NCI-H1694 treated with DMSO at 0.1 percent for 48 hours (cell line): ENCODE data around the gene GHRL.
"Not testable (repeated sequence)": the region's sequence is repeated elsewhere in the genome, so short reads cannot be mapped to it uniquely, and the experiment has no call there.

Experiments used
- DNase-seq: peaks from one replicate; lab custom pipeline; 2025; lab: John Stamatoyannopoulos, UW

GHRL gene

DNA sequence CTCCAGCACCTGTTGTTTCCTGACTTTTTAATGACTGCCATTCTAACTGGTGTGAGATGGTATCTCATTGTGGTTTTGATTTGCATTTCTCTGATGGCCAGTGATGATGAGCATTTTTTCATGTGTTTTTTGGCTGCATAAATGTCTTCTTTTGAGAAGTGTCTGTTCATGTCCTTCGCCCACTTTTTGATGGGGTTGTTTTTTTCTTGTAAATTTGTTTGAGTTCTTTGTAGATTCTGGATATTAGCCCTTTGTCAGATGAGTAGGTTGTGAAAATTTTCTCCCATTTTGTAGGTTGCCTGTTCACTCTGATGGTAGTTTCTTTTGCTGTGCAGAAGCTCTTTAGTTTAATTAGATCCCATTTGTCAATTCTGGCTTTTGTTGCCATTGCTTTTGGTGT, 5.3 kb upstream of the GHRL start:
- not testable (repeated sequence) for DNase-seq

DNA sequence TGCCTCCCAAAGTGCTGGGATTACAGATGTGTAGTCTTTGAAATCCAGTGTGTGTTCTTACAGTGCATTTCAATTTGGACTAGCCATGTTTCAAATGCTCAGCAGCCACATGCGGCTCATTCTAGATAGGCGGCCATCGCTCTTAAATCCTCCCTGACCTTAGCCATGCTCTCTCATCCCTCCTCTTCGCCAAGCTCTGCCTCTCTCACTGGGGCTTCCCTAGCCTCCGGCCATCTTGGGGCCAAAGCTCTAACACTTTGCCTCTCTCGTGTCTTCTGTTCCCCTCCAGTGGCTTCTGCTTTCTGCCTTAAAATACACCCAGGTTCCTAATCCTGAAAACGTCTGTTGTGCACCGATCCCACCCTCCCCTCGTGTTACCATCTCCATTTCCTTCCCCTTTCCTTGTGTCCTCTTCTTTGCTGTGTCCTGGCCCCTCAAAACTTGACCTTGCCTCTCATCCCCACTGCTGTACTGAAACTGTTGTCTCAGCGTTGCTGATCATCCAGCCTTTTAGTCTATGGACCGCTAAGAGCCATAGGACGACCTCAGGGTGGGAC, 1.4 kb upstream of the GHRL start:
- DNase-seq: no peak

DNA sequence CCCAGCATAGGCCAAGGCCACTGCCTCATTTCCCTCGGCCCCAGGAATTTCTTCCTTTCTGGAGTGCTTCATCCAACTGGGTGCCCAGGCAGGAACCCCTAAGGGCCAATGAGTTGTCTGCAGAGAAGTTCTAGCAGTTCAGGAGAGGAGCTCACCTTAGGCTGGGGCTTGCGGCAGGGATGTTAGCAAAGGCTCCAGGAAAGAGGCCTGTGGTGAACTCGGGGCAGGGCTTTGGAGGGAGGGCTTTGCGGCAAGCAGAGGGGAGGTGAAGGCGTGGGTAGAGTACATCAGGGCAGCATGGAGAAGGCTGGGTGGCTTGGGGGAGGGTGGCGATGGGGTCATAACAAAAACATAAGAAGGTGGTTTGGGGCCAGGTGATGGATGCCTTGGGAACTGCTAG, 1.1 kb downstream of the GHRL start:
- no peak for DNase-seq

DNA sequence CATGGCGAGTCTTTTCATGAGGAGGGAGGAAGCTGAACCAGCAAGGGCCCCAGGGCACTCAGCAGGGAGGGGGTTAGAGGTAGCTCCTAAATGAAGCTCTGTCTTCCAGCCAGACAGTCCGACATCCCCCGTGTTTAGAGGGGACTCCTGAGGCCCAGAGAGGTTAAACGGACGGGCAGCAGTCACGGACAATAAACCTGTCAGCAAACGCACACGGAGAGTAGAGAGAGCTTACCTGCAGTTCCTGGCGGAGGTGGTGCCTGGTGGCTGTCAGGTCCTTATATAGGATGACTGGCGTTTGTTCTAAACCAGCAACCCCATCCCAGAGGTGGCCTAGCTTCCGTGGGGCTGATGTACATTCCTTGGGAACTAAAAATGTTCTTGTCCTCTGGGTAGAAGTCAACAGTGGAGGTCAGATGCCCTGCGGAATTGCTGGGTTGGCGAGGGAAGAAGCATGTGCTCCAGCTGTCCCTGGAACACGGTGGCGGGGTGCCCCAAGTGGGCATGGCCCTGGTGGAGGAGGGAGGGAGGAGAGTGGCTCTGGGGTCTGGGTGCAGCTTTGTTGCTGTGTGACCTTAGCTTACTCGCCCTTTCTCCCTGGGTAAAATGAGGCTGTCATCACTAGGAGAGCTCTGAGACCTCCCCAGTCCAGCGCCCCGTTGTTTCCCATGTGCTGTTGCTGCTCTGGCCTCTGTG, 2.1 kb downstream of the GHRL start:
- no peak for DNase-seq

DNA sequence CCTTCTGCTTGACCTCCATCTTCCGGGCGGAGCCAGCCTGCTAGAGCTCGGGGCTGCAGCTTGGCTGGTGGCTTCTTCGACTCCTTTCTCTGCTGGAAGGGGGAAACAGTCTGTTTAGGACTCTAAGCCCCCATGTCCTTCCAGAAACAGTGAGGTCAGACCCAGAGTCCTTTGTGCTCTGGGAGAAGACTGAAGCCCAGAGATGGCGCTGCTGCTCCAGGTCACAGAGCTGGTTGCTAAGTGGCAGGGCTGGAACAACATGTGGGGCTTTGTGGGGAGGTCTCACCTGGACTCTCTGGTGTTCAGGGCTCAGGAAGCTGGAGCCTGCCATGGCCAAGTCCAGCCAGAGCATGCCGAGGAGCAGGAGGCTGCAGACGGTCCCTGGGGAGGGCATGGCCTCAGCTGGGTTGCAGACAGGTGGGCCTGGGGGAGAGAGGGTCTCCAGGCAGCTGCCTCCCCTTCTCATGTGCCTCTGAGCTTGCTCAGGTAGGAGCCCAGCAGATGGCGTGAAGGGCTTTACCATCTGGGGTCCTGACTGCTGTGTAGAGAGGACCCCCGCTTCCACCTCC, 2.9 kb downstream of the GHRL start:
- no peak for DNase-seq

DNA sequence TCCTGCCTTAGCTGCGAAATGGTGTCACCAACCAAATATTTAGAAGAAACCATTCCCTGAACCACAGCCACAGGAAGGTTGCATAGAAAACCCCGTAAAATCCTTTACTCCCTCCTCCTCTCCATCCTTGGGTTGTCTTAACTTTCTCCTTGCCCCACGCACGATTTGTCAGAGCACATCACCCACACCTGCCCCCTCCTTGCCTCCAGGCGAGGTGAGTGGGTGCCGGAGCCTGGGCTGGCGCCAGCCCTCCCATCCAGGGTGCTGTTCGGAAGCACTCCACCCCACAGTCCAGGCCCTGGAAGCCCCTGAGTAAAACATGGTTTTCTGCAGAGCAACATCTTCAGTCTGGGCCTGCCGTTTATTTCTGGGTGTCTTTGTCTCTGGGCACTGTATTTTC, 3.7 kb downstream of the GHRL start:
- no peak for DNase-seq

DNA sequence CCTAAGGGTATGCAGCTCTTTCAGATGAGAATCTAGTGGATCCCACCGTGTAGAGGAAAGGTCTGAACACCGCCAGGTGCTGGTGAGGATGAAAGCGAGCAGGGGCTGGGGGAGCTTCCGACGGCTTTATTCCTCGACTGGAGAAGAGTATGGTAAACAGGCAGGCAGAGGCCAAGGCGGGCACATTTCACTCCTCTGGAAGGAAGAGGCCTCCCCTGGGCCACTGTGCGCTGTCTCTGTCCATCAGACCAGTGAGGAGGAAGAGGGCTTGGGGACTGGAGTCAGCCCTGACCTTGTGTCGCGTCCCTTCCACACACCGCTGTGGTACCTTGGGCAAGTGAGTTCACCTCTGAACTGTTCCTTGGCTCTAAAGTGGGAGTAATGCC, 4.2 kb downstream of the GHRL start:
- DNase-seq: no peak

DNA sequence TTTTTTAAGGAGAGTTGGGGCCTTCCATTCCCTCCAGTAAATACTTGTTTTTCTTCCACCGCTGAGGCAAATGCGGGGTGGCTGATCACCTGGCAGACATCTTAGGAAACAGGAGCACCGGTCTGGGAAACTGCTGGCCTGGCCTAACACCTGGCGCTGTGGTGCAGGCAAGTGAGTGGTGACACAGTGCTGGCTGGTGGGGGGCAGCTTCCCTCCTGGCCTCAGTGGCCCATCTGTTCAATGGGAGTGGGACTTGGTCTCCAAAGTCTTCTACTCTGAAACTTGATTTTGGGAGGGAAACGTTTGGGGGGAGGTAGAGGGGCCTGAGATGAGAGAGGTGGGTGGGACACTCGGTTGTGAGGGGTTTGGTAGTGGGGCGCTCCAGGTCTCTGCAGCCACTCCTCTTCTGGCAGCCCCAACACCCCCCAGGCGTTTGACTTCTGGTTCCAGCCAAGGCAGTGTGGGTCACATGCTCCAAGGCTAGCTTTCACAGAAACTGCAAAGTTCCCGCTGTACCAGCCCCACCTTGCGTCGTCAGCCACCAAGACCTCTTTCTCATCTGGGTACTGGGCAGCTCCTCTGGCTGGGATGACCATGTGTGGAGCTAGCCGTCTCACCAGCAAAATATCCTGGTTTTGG, 4.7 kb downstream of the GHRL start:
- DNase-seq: no peak

DNA sequence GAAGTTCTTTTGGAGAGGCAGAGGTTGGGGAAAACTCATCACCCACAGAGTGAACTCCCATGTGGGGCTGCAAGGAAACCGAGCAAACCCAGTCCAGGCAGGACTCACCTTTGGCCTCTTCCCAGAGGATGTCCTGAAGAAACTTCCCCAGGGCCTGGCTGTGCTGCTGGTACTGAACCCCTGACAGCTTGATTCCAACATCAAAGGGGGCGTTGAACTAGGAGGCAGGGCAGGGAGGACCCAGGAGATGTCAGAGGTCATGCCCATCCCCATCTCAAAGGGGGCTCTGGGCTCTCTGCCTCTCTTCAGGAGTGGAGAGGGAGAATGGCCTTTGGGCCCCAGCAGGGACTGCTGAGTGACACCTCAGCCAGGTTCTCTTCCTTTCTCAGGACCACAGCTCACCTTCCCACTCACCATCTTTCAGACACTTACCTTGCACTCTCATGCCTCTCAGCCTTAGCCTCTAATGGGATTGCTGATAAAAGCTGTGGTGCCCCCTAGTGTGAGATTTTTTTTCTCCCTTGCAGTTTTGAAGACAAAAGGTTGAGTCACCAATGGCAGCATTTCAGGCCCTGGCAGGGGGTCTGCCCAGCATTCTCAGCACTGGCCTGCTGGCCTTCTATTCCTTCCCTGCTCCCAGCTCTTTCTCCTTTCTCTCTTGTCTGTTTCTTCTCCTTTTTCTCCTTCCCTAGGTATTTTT, 6.0 kb downstream of the GHRL start:
- DNase-seq: peak; percentile 24

DNA sequence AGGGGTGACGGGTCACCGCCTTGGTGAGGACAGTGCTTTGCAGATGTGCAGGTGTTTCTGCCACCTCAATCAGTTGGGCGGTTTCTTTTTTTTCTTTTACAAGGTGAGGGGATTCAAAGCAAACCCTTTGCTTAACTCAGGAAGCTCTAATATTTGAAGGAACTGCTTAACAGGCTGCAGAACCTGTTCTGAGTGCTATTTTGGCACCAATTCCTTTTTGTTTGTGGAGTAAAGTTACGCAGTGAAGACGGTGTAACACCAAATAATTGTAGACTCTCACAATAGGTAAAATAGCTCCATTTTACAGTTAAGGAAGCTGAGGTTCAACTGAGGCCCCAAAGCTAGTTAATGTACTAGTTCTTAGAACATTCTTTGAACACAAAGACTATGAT, 6.6 kb downstream of the GHRL start:
- DNase-seq: no peak

DNA sequence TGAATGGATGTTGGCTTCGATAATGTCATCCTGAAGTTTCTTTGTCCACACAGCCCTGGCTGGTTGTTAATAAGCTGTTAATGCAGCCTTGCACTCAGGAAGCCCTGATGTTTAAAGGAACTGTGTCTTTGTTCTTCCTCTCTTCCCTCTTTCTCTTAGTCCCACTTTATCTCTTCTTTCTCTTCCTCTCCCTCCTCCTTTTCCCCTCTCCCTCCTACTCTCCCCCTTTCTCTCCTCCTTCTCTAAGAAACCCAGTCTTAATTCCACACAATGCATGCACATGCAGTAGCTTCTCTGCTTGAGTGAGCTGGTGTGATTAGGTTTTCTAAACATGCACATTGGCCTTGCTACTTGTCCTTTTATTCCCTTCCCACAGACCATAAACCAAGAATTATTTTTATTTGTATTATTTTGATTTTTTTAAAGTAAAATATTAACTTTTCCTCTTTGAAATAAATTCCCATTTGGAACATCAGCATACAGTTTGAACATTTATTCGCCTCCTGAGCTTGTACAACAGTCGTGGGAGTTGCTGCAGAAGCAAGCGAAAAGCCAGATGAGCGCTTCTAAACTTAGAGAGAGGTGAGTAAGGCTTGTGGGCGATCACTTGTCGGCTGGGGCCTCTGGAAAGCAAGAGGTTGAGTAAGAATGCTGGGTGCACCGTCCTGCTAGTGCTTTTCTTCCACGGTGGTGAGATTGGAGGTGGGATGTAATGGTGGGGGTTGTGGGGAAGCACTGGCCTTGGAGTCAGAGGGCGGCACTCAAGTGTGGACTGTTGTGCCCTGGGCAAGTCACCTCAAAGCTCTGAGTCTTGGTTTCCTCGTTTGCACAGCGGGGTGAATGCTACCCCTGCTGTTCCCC, 7.2 kb downstream of the GHRL start:
- no peak for DNase-seq

DNA sequence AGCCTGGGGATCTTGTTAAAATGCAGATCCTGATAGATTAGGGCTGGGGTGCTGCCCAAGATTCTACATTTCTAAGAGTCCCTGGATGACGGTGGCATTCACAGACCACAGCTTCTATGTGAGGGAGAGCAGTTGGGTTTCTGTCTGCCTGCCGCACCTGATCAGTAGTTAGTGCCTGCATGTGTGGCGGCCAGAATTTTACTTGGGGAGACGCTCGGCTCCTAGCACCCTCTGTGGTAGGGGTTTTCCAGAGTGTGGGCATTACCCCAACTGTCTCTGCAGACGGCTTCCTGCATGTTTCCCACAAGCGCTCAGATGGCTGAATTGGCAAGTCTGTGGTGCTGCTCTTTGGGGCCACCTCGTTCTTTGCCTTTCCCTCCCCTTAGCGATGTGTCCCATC, 8.3 kb downstream of the GHRL start:
- no peak for DNase-seq

DNA sequence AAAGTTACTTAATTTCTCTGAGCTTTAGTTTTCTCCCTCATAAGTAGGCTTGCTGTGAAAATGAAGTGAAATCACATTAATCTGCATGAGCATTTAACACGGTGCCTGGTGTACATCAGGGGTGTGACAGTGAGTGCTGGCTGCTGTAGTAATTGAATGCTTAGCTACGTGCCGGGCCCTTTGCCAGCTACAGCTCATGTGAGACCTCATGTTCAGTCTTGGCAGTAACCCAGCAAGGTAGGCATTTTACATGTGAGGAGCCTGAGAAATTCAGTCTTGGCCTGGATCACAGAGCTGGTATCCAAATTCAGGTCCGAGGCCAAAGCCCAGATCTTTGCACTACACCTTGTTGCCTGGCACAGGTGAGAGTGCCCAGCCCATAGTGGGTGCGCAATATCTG, 9.1 kb downstream of the GHRL start:
- DNase-seq: peak; percentile 14

DNA sequence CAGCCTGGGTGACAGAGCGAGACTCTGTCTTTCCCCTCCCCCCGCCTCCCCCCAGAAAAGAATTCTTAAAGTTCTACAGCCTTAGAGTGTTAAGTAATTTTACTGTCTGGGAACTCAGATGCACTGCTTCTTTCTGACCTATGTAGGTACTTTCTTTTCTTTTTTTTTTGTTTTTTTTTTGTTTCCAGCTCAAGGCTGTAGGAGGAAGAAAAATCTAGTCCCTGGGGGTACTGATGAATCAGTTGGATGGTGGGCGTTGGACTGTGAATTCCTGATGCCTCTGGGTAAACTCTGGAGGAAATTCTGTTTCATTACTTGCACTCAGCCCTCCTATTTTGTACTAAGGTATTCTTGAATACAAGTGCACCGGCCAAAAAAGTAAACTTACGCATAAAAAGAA, 10.8 kb downstream of the GHRL start:
- no peak for DNase-seq

DNA sequence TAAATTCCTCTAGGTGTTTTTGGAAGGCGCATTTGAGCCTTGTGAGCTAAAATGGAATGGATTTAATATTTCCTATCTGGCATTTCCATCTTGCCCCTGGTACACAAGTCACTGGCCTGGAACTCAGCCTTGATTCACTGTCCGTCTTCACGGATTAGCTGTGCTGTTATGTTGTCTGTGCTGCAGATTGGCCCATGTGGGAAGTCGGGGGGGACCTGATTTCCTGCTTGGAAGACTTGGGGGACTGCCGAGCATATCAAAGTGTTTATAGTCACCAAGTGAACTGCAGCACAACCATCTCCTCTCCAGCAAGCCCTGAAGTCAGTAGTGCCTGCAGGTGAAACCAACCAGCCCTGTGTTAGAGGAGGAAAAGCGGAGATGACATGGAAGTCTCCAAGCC, 12.2 kb downstream of the GHRL start:
- no peak for DNase-seq

DNA sequence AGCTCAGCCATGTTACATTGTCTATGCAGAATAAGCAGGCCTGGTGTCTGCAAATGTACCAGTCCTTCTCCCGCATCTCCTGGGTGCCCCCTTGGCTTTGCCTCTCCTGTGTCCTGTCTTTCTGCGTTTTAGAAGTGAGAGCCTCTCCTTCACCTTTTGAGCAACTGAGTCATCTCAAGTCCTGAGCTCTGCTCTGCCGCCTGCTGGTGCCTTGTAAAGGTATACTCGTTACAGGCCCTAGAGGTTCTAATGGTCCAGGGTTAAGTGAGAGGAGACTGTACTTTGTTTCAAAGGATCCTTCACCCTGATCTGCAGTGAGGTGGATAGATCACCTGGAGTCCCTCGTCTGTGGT, 12.6 kb downstream of the GHRL start:
- DNase-seq: no peak

DNA sequence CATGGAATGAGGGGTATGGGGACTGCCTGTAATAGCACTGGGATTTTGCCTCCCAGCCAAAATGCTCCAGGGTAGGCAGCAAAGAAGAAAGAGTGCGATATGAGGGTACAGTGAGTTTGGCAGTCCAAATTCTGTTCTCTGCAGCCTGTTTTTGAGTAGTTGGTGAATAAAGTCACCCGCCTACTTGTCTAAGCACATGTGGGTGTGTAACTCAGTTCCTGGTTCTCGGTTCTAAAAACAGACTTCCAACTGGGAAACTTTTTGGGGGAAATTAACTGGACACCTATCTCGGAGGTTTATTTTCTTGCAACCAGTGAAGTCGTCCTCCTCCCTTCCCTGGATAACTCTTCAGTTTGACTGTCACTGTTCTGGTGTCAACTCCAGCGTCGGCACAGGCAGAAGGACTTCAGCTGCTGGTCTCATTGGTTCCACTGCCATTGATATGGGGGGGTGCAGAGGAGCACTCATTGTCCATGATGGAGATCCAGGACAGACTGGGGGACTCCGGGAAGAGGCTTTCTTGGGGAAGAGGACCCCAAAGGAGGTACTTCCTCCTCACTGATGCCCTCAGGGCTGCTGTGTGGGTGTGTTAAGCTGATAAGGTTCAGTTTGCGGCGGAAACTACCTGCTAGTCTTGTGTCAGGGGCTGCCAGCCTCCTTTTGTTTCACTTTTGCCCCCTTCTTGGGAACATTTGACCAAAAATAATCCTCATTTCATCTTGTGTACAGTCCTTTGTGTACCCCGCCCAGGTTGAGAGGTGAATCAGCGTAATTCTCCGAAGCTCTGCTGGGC, 13.2 kb downstream of the GHRL start:
- DNase-seq: no peak

DNA sequence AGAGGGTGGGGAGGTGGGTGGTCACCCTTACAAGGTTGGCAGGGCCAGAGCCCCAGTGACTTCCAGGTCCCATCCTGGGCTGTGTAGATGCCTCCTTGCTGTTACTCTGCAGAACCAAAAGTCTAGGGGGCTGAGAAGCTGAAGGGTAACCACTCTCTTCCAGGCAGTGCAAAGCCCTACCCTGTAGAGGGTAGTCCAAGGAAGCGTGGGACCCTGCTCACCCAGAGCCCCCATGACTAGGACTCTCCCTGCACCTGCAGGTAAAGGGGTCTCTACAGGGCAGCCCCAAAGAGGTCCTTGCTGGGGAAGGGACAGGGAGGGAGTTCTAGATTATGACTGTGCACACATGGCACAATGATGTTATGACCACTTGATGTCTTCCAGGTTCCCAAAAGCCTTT, 14.2 kb downstream of the GHRL start:
- DNase-seq: no peak

DNA sequence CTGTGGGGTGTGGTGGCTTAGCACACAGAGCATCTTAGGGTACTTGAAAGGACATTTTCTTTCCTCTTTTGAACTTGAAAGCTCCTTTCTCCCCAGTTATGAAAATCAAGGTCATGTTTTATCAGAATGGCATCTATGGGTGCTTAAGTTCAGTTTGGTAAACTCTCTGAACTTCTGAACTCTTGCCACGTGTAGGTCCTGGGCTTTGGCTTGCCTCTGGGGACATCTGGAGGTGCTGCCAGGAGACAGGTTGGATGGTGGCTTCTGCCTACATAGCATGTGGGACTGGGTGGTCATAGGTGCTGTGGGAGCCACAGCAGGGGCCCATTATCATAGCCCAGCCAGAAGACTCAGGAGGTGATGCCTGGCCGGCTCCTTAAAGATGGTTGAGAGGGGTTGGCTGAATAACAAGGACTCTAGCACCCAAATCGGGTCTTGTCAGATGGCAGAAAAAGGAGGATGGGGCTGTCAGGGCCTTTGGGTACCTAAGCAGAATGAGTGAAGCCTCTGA, 15.6 kb downstream of the GHRL start:
- no peak for DNase-seq

DNA sequence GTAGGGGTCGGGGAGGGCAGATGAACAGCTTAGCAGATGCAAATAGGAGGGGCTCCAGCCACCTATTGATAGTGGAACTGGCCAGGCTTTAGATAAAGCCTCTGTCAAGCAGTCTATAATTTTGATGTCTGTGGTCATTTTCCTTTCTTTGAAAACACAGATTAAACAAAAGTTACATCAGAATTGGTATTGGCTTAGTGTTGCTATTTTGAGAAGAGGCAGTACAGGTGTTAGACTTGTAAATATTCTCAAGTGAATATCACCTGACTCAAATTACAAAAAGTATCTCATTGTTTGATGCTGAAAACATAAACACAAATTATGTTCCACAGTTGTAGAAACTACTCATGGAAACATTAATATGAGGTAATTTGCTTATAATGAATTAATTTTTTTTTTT, 18.1 kb downstream of the GHRL start:
- no peak for DNase-seq

DNA sequence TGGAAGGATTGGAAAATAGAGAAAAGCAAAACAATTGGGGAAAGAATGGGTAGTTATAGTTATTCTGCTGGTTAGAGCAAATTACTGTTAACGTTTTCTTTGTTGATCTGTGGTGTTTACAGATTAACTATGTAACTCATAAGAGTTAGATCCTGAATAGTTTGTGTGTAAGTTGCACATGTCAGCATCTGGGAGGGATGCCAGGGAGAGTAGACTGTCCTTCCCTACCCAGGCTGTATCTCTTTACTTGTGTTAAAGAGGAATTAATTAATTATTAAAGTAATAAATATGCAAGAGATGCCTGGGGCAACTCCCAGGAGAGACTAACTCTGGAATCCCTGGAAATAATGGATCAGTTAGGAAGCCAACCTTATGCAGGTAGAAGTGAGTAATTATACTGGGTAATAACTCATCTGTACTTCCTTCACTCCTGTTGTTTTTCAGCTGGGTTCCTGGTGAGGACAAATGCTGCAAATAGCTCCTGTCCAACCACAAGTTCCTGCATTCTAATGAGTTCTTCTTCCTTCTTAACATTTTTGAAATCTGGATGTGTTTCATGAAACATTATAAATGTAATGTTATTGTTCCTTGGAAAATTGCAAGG, 18.9 kb downstream of the GHRL start:
- no peak for DNase-seq
